Effector memory CD4-positive, alpha-beta T cell (primary cell): ENCODE results near the gene TNFRSF21.

ENCODE experiments used
- DNase-seq, 3 donors: peaks; one replicate each; pipeline ENCODE4 v3.0.0-alpha.2; 2020
- H3K27ac ChIP-seq: 2 replicates; pipeline ENCODE4 v1.7.0; 2013; ENCODE audit warnings: mild to moderate bottlenecking, low read length, moderate library complexity; ENCODE audit not compliant: insufficient read depth, poor library complexity, severe bottlenecking
- H3K27me3 ChIP-seq: replicated peaks from 2 replicates; pipeline ENCODE4 v1.7.0; 2013; ENCODE audit warnings: mild to moderate bottlenecking, low read length; ENCODE audit not compliant: insufficient read depth, control insufficient read depth, poor library complexity, severe bottlenecking
- H3K36me3 ChIP-seq: 2 replicates; pipeline ENCODE4 v1.7.0; 2013; ENCODE audit warnings: mild to moderate bottlenecking, low read length, moderate library complexity; ENCODE audit not compliant: control insufficient read depth, insufficient read depth
- H3K4me1 ChIP-seq: 2 replicates; pipeline ENCODE4 v1.7.0; 2013; ENCODE audit warnings: low read length, mild to moderate bottlenecking; ENCODE audit not compliant: control insufficient read depth, insufficient read depth, poor library complexity, severe bottlenecking
- H3K4me3 ChIP-seq: 2 replicates; pipeline ENCODE4 v1.7.0; 2013; ENCODE audit warnings: low read length, low read depth, mild to moderate bottlenecking; ENCODE audit not compliant: insufficient read depth, poor library complexity, severe bottlenecking
- H3K9me3 ChIP-seq: 2 replicates; pipeline ENCODE4 v1.7.0; 2013; ENCODE audit warnings: mild to moderate bottlenecking, low read length, moderate library complexity; ENCODE audit not compliant: control insufficient read depth

Gene TNFRSF21

GRCh38 chr6:47256981-47257730 lies 52.5 kb downstream of the TNFRSF21 start:
- no peaks in the 10 kb centered on the region for H3K36me3 ChIP-seq
- DNase-seq = no peak
- no peak overlapping the region for H3K27ac ChIP-seq
- no peaks in the 10 kb centered on the region for H3K4me1 ChIP-seq
- H3K9me3 ChIP-seq = no peaks in the 10 kb centered on the region
- H3K27me3 ChIP-seq = no peaks in the 10 kb centered on the region
- H3K4me3 ChIP-seq = no peak overlapping the region

- no peaks in the 10 kb centered on the region for H3K27me3 ChIP-seq
- no peak overlapping the region for H3K4me3 ChIP-seq
- H3K27ac ChIP-seq = no peak overlapping the region
- DNase-seq = no peak
- no peaks in the 10 kb centered on the region for H3K4me1 ChIP-seq
- no peaks in the 10 kb centered on the region for H3K9me3 ChIP-seq
- H3K36me3 ChIP-seq = no peaks in the 10 kb centered on the region
These were observed 53.3 kb downstream of the TNFRSF21 start for GRCh38 chr6:47256361-47256760.

GRCh38 chr6:47254906-47255305 lies 54.8 kb downstream of the TNFRSF21 start:
- Histone ChIP-seq H3K4me1 (no peaks in the 10 kb centered on the region), H3K4me3 (no peak overlapping the region), H3K27ac (no peak overlapping the region), H3K27me3 (no peaks in the 10 kb centered on the region), H3K36me3 (no peaks in the 10 kb centered on the region), H3K9me3 (no peaks in the 10 kb centered on the region)
- DNase-seq = no peak

GRCh38 chr6:47254051-47254450 lies 55.7 kb downstream of the TNFRSF21 start:
- no peaks in the 10 kb centered on the region for H3K27me3 ChIP-seq
- no peak for DNase-seq
- H3K9me3 ChIP-seq = no peaks in the 10 kb centered on the region
- H3K4me3 ChIP-seq = no peak overlapping the region
- no peaks in the 10 kb centered on the region for H3K36me3 ChIP-seq
- H3K4me1 ChIP-seq = no peaks in the 10 kb centered on the region
- H3K27ac ChIP-seq = no peak overlapping the region

GRCh38 chr6:47253136-47253535 lies 56.6 kb downstream of the TNFRSF21 start:
- Histone ChIP-seq H3K36me3 (no peaks in the 10 kb centered on the region), H3K9me3 (no peaks in the 10 kb centered on the region)
- DNase-seq = no peak

GRCh38 chr6:47252633-47253032 lies 57.1 kb downstream of the TNFRSF21 start:
- Histone ChIP-seq H3K4me3 (no peak overlapping the region), H3K4me1 (no peaks in the 10 kb centered on the region), H3K36me3 (no peaks in the 10 kb centered on the region), H3K9me3 (no peaks in the 10 kb centered on the region), H3K27ac (no peak overlapping the region), H3K27me3 (no peaks in the 10 kb centered on the region)
- no peak for DNase-seq

More at GRCh38 chr6:47253136-47253535, 56.6 kb downstream of the TNFRSF21 start:
- Histone ChIP-seq H3K27me3 (no peaks in the 10 kb centered on the region), H3K4me1 (no peaks in the 10 kb centered on the region), H3K4me3 (no peak overlapping the region), H3K27ac (no peak overlapping the region)

GRCh38 chr6:47251396-47251795 lies 58.3 kb downstream of the TNFRSF21 start:
- DNase-seq = no peak
- H3K27ac ChIP-seq = no peak overlapping the region
- H3K36me3 ChIP-seq = no peaks in the 10 kb centered on the region
- no peak overlapping the region for H3K4me3 ChIP-seq
- H3K4me1 ChIP-seq = no peaks in the 10 kb centered on the region
- no peaks in the 10 kb centered on the region for H3K27me3 ChIP-seq
- no peaks in the 10 kb centered on the region for H3K9me3 ChIP-seq

- no peaks in the 10 kb centered on the region for H3K9me3 ChIP-seq
- DNase-seq = no peak
- H3K4me3 ChIP-seq = no peak overlapping the region
- no peaks in the 10 kb centered on the region for H3K27me3 ChIP-seq
- no peak overlapping the region for H3K27ac ChIP-seq
- no peaks in the 10 kb centered on the region for H3K4me1 ChIP-seq
- no peaks in the 10 kb centered on the region for H3K36me3 ChIP-seq
These were observed 59.4 kb downstream of the TNFRSF21 start for GRCh38 chr6:47250302-47250701.

- no peak for DNase-seq
- Histone ChIP-seq H3K4me1 (no peaks in the 10 kb centered on the region), H3K27ac (no peak overlapping the region), H3K4me3 (no peak overlapping the region), H3K9me3 (no peaks in the 10 kb centered on the region), H3K27me3 (no peaks in the 10 kb centered on the region), H3K36me3 (no peaks in the 10 kb centered on the region)
These were observed 61.3 kb downstream of the TNFRSF21 start for GRCh38 chr6:47248446-47248845.

GRCh38 chr6:47247227-47247797 lies 62.4 kb downstream of the TNFRSF21 start:
- Histone ChIP-seq H3K27ac (no peak overlapping the region), H3K4me1 (no peaks in the 10 kb centered on the region), H3K36me3 (no peaks in the 10 kb centered on the region), H3K27me3 (no peaks in the 10 kb centered on the region), H3K4me3 (no peak overlapping the region), H3K9me3 (no peaks in the 10 kb centered on the region)
- no peak for DNase-seq
